Jurkat, Clone E6-1 (cell line): ENCODE measurements around the gene BUB1.
"Not testable (repeated sequence)": the region's sequence is repeated elsewhere in the genome, so short reads cannot be mapped to it uniquely, and the experiment has no call there.

Experiments used
- DNase-seq: peaks from one replicate; pipeline ENCODE4 v3.0.0-alpha.2; 2011; ENCODE audit warnings: low read depth, low spot score
- H3K4me3 ChIP-seq: 2 replicates; pipeline ENCODE4 v1.5.1; 2011; ENCODE audit warnings: mild to moderate bottlenecking, low read length, control low read depth, moderate library complexity

BUB1 gene

DNA sequence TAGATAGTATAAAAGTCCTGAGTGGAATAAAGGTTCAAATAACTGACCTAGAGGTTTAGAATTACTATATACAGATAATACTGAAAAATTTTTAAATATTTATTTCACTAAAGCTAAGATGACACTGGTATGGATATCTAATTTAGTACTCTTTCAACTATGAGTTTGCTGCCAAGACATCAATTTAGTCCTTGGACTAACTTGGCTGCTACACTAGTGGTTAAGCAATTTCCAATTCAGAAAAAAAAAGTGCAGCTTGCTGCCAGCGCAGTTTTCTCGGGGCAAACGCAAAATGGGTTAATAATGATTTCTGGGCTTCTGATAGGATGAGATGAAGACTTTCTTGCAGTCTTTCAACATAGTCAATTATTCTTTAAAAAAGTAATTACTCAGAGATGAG lies 10.8 kb downstream of the BUB1 start:
- no peak overlapping the region for H3K4me3 ChIP-seq
- DNase-seq = no peak

DNA sequence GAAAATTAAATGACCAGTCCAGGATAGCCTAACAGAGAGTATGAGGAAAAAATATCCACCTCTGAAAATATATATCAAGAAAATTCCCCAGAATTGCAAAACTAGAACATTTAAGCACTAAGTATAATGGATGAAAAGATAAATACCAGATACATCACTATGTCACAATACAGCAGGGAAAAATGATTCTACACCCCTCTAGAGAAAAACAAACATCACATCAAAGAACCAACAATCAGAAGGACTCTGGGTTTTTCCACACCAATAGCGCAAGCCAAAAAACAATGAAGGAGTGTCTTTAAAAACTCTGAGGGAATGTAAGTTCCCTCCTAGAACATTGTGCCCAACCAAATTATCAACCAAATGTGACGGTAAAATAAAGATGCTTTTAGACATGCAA lies 13.7 kb downstream of the BUB1 start:
- DNase-seq = no peak
- no peak overlapping the region for H3K4me3 ChIP-seq

DNA sequence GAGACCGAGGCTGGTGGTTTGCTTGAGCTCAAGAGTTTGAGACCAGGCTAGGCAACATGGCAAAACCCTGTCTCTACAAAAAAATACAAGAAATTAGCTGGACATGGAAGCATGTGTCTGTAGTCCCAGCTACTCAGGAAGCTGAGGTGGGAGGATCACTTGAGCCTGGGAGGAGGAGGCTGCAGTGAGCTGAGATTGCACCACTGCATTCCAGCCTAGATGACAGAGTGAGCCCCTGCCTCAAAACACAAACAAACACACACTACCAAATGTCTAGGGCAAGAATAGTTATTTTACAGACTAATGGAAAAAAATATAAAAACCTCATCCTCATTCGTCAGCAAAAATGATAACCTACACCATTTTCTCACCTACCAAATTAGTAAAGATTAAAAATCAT lies 15.3 kb downstream of the BUB1 start:
- DNase-seq = no peak
- no peak overlapping the region for H3K4me3 ChIP-seq

DNA sequence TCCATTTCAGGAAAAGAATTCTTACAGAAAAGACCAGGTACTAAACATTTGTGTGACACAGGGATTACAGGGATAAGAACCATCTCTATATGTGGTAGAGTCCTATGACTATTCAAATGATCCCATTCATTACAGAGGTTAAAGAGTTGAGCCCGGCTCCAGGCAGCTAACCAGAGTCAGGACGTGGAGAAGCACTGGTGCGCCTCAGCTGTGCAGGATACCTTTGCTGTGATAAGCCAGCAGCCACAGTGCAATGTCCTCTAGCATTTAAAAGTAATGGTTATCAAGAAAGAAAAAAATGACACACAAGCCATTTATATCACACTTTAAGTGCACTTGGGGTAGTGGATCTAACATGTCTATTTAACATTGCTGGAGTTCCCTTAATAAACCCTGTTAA lies 17.3 kb downstream of the BUB1 start:
- no peak overlapping the region for H3K4me3 ChIP-seq
- DNase-seq = no peak

DNA sequence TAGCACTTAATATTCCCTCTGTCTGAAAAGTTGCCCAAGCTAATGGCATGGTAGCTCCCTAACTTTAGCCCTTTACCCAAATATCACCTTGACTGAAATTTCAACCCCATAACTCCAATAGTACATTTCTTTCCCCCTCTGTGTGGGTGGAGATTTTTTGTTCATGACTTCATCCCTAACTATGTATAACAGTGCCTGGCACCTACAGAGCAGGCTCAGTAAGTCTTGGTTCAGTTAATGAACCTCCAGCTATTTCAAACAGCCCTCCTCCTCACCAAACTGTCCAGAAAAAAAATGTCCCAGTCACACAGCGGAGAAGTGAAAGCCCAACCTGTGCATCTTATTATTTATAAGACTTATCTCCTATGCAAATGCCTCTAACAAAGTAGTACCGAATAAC lies 18.6 kb downstream of the BUB1 start:
- DNase-seq = no peak
- H3K4me3 ChIP-seq = no peak overlapping the region

DNA sequence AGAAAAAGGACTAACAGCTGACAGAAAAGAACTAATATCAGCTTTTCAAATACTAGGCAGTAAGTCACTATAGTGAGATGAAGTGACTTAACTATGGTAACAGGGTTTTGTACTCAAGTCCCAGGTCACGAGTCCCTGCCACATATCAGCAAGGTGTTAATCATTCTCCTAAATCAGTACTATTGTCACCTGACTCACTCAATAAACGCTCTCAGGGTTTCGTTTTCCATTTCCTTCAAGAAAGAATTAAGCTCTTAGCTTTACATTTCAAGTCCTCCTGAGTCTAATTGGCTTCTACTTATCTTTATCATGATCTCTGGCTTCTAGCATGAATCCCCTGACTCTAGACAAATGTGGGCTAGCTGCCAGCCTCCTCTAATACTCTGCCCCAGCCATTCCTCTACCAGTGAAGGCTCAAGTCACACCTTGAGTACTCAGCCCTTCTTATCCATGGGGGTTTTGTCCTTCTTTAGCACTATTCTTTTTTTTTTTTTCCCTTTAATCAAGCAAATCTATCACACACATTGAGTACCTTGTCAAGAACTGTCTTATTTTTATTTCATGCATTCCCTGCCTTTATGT lies 20.0 kb downstream of the BUB1 start:
- DNase-seq = no peak
- no peak overlapping the region for H3K4me3 ChIP-seq

DNA sequence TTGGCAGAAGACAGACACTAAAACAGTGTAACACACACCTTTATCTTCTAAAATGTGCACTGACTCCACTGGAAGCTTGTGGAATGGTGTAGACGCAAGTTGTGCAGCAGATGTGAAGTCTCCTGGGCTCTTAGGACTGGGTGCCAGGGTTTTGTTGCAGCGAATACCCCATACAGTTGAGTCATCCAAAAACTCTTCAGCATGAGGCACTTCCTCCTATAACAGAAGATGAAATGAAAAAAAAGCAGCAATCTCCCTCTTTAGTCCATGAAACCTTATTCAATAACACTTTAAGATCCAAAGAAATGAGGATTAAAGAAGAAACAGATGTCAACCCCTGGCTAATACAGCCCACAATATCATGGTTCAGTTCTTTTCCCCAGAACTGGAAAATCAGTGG lies 22.2 kb downstream of the BUB1 start:
- H3K4me3 ChIP-seq = no peak overlapping the region
- DNase-seq = no peak

DNA sequence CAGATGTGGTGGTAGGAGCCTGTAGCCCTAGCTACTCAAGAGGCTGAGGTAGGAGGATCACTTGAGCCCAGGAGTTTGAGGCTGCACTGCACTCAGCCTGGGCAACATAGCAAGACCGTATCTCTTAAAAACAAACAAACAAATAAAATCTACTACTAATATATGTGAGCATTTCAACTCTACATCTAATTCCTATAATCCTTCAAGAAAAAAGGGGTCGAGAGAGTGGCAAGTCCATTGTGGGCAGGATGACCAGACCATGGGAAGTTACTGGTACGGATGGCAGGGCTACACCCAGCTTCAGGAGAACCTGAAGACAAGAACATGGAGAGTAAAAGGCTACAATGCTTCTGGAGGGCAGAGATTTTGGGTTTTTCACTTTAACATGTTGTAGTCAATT lies 24.0 kb downstream of the BUB1 start:
- H3K4me3 ChIP-seq = no peak overlapping the region
- DNase-seq = no peak

DNA sequence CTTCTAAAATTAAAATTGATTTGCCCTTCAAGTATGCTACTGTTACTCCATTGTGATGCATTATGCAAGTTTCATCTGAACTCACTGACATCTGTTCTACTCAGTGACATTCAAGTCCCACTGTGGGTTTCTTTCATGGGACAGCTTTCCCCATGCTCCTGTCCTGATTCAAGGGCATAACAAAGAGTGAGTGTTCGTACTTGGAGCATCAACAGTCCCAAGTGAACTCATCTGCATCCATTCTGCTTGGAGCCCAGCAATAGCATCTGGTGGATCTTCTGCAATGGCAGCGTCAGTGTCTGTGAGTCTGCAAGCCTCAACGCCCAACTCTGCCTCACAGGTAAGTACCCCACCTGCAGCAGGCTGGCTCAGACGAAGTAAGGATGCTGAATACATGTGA lies 27.5 kb downstream of the BUB1 start:
- DNase-seq = no peak
- H3K4me3 ChIP-seq = no peak overlapping the region

DNA sequence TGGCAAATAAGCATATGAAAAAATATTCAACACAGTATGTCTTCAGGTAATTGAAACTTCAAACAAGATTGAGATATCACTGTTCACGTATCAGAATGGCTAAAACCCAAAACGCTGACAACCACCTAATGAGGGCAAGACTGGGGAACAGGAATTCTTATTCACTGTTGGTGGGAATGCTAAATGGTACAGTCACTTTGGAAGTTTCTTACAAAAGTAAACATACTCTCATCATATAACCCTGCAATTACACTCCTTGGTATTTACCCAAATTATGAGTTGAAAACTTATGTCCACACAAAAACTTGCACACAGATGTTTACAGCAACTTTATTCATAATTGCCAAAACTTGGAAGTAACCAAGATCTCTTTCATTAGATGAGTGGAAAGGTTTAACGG lies 30.1 kb downstream of the BUB1 start:
- DNase-seq = no peak

DNA sequence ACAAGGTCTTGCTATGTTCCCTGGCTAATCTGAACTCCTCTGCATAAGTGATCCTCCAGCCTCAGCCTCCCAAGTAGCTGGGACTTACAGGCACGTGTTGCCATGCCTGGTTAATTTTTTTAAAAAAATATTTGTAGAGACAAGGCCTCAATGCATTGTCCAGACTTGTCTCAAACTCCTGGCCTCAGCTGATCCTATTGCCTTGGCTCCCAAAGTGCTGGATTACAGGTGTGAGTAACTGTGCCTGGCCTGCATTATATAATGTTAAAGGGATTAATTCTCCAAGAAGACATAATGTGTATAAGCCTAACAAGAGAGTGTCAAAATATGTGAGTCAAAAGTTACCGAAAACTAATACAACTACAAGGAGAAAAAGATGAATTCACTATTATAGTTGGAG lies 32.2 kb downstream of the BUB1 start:
- no peak for DNase-seq
- no peak overlapping the region for H3K4me3 ChIP-seq

More for the DNA sequence above, 30.1 kb downstream of the BUB1 start:
- H3K4me3 ChIP-seq = no peak overlapping the region

DNA sequence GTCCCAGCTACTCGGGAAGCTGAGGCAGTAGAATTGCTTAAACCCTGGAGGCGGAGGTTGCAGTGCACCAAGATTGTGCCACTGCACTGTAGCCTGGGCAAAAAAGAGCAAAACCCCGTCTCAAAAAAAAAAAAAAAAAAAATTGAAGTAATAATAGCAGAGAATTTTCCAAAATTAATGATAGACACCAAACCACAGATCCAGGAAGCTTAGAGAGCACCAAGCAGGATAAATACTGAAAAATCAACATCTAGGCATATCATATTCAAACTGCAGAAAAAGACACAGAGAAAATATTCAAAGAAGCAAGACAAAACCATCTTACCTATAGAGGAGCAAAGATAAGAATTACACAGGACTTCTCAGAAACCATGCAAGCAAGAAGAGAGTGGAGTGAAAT lies 33.5 kb downstream of the BUB1 start:
- DNase-seq = no peak
- H3K4me3 ChIP-seq = no peak overlapping the region

DNA sequence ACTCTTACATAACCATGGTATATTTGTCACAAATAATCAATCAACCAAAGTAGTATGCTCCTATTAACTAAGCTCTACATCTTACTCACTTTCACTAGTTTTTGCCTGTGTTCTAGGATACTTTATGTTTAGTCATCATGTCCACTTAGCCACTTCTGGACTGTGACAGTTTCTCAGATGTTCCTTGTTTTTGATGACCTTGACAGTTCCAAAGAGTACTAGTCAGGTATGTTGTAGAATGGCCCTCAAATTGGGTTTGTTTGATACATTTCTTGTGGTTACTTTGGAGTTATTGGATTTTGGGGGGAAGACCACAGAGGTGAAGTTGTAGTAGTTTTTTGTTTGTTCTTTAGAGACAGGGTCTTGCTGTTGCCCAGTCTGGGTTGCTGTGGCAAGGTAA lies 35.5 kb downstream of the BUB1 start:
- DNase-seq = no peak
- no peak overlapping the region for H3K4me3 ChIP-seq

DNA sequence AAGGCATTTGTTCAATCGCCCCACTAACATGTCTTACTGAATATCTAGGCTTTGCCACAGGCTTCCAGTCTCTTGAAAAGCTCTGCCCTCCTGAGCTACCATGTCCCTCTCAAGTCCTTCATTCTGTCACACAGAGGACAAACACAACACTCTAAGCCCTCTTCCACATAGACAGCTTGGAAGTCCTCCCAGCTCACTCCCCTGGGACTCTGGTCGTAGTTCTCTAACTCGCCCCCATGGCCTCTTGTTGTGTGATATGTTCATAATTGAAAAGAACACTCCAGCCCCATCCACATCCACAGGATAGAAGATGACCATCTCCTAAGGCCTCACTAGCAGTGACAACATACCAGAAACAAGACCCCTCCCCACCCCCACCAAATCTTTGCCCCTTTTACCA lies 37.9 kb downstream of the BUB1 start:
- DNase-seq = no peak
- H3K4me3 ChIP-seq = no peak overlapping the region

DNA sequence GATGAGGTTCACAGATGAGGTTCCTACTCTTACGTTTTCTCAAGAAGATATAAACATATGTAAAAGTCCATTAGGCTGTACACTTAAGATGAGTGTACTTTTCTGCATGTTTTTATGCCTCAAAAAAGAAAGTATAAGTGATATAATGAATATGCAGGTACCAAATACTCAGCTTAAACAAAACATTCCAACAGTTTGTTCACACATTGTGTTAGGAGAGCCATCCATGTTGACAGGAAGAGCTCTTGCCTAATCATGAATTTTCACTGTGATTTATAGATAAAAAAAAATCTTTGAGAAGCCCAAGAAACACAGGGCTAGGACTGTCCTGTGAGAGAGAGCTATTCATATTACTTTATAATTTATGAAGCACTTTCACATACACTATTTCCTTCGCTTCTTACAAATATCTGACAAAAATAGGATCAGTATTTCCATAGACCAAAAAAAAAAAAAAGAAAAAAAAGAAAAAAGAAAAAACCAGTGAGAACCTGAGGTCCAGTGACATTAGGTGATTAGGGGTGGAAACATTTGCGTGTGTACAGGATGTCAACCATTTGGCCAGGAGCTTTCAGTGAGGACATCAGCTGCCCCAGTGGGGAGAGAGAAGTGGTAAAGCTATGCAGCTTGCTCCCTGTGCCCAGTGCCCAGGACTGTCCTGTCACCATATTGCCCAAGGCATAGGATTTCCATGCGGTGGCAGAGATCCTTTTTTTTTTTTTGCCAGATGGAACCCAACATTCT lies 38.7 kb downstream of the BUB1 start:
- no peak overlapping the region for H3K4me3 ChIP-seq
- no peak for DNase-seq

DNA sequence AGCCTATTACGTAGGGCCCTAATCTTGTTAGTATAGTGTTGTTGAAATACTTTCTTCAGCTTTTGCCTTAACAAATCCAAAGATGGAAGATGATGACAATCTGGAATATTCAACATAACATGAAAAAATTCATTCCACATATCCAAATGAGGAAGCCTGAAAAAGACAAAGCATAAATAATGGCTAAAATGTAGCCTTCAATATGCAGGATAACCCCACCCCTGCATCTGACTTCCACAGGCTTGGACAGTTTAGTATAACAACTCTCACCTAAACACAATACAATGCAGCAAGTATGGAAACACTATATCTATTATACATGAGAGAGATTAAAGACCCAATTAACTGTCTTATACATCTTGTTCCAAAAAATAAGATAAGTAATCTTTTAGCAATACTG lies 39.9 kb downstream of the BUB1 start:
- no peak overlapping the region for H3K4me3 ChIP-seq
- DNase-seq = no peak

DNA sequence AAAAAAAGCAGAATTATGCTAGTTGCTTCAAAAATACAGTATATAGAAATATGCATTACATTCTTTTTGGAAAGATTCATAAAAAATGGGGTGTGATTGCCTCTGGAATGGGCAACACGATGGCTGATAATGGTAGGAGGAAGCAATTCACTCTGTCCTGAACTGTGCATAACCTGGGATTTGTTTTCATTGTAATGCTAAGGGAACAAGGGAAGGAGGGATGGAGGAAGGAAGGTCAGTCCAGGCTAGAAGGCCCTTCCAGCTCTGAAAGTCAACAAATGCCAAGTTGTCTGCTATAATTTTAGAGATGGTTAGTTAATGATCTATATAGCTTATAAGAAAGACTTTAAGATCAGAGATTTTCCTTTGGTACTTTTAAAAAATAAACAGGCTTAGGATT lies 40.8 kb downstream of the BUB1 start:
- no peak for DNase-seq
- H3K4me3 ChIP-seq = no peak overlapping the region

DNA sequence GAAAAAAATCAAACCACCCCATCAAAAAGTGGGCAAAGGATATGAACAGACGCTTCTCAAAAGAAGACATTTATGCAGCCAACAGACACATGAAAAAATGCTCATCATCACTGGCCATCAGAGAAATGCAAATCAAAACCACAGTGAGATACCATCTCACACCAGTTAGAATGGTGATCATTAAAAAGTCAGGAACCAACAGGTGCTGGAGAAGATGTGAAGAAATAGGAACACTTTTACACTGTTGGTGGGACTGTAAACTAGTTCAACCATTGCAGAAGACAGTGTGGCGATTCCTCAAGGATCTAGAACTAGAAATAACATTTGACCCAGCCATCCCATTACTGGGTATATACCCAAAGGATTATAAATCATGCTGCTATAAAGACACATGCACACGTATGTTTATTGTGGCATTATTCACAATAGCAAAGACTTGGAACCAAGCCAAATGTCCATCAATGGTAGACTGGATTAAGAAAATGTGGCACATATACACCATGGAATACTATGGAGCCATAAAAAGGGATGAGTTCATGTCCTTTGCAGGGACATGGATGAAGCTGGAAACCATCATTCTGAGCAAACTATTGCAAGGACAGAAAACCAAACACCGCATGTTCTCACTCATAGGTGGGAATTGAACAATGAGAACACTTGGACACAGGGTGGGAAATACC lies 41.8 kb downstream of the BUB1 start:
- DNase-seq, H3K4me3 ChIP-seq: not testable (repeated sequence)

DNA sequence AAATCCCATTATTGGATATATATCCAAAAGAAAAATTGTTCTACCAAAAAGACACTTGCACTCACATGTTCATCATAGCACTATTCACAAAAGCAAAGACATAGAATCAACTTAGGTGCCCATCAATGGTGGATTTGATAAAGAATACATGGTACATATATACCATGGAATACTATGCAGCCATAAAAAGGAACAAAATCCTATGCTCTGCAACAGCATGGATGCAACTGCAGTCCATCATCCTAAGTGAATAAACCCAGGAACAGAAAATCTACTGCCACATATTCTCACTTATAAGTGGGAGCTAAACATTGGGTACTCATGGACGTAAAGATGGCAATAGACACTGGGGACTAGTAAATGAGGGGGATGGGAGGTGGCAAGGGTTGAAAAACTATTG lies 50.5 kb downstream of the BUB1 start:
- not testable (repeated sequence) for DNase-seq, H3K4me3 ChIP-seq

DNA sequence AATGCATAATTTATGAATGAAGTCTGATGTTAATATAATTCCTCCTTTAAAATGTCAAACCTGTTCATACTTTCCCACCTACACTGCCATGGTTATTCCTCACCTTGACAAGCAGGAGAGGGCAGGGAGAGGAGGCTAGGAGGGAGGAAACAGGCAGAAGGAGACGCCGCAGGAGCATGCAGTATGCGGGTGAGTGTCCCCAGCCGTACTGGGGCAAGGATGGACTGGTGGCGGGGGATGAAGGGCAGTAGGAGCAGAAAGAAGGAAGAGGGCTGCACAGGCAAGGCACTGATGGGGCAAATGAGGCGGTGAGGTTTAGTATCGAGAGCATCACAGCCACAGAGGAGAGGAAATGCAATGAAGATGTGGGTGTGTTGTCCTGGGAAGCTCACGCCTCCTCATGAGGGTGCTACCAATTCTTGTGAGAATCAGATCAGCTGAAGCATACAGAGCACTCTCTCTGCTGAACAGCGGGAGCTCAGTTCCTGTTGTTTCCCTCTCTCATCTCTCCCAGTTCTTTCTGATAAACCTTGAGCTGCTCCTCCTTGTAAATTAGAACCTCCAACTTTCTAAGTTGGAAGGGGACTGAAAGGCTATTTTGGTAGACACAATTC lies 58.4 kb downstream of the BUB1 start:
- H3K4me3 ChIP-seq, DNase-seq: not testable (repeated sequence)
